GM04504 (cell line): ENCODE measurements around the gene BAMBI.

Experiments
- DNase-seq: peaks from one replicate; pipeline ENCODE4 v3.0.0-alpha.2; 2012; ENCODE audit warnings: low read depth

The BAMBI gene

GRCh38 chr10:28676326-28676967, 874 bp upstream of the BAMBI start:
- DNase-seq: no peak

- no peak for DNase-seq
These were observed 766 bp downstream of the BAMBI start for GRCh38 chr10:28677888-28678686.

GRCh38 chr10:28678687-28679457, 1.6 kb downstream of the BAMBI start:
- DNase-seq: no peak

GRCh38 chr10:28679581-28680357, 2.4 kb downstream of the BAMBI start:
- DNase-seq: no peak

- no peak for DNase-seq
These were observed 3.0 kb downstream of the BAMBI start for GRCh38 chr10:28680358-28680752.

- no peak for DNase-seq
These were observed 4.0 kb downstream of the BAMBI start for GRCh38 chr10:28681291-28681763.

- no peak for DNase-seq
These were observed 4.8 kb downstream of the BAMBI start for GRCh38 chr10:28681928-28682750.

GRCh38 chr10:28684157-28684985, 7.0 kb downstream of the BAMBI start:
- no peak for DNase-seq

- no peak for DNase-seq
These were observed 7.8 kb downstream of the BAMBI start for GRCh38 chr10:28684986-28685580.

- no peak for DNase-seq
These were observed 8.4 kb downstream of the BAMBI start for GRCh38 chr10:28685717-28686116.

GRCh38 chr10:28686835-28687682, 9.7 kb downstream of the BAMBI start:
- no peak for DNase-seq

GRCh38 chr10:28687683-28688001, 10.3 kb downstream of the BAMBI start:
- no peak for DNase-seq

GRCh38 chr10:28690545-28690944, 13.2 kb downstream of the BAMBI start:
- DNase-seq: no peak

GRCh38 chr10:28691187-28691694, 13.9 kb downstream of the BAMBI start:
- no peak for DNase-seq

GRCh38 chr10:28692050-28692449, 14.7 kb downstream of the BAMBI start:
- DNase-seq: no peak

- DNase-seq: no peak
These were observed 17.2 kb downstream of the BAMBI start for GRCh38 chr10:28694530-28694929.

GRCh38 chr10:28698075-28698474, 20.8 kb downstream of the BAMBI start:
- no peak for DNase-seq

GRCh38 chr10:28704464-28705161, 27.3 kb downstream of the BAMBI start:
- DNase-seq: no peak
